Stimulated activated naive CD8-positive, alpha-beta T cell treated with anti-CD3 and anti-CD28 coated beads, Interleukin-15, amount 100 ng/mL, for 72 hours (primary cell): Measurements from ENCODE around the gene OR10H1.
A peak's percentile ranks its signal among the peaks of the same experiment; 100 is the strongest.
"Not testable (repeated sequence)": the region's sequence is repeated elsewhere in the genome, so short reads cannot be mapped to it uniquely, and the experiment has no call there.

Experiments used
- ATAC-seq: fragments of 150-1000 bp; cut with Tn5 transposase; 2 replicates; pipeline ENCODE4 v1.10.0; 2021; ENCODE audit warnings: mild to moderate bottlenecking, moderate library complexity
- DNase-seq, 2 donors: peaks; one replicate each; pipeline ENCODE4 v3.0.0; 2021 to 2022
- H3K27ac Mint-ChIP-seq, 2 donors: one replicate each; pipeline ENCODE4 v1.8.0; 2022; ENCODE audit warnings: mild to moderate bottlenecking in 2 of 2, mixed read lengths in 2 of 2, moderate library complexity in 2 of 2
- H3K27me3 Mint-ChIP-seq: one replicate; pipeline ENCODE4 v1.8.0; 2022; ENCODE audit warnings: mixed read lengths
- H3K4me1 Mint-ChIP-seq: one replicate; pipeline ENCODE4 v1.8.0; 2022; ENCODE audit warnings: mild to moderate bottlenecking, mixed read lengths
- H3K4me3 Mint-ChIP-seq, 2 donors: one replicate each; pipeline ENCODE4 v1.8.0; 2022; ENCODE audit warnings: mild to moderate bottlenecking in 2 of 2, mixed read lengths in 2 of 2, moderate library complexity in 1 of 2
- H3K9me3 Mint-ChIP-seq, 2 donors: one replicate each; pipeline ENCODE4 v1.8.0; 2022; ENCODE audit warnings: mixed read lengths in 2 of 2

The OR10H1 gene

GRCh38 chr19:15836330-15837220, 21.1 kb upstream of the OR10H1 start:
- peak overlapping the region; percentile 95 to 99 for H3K27ac Mint-ChIP-seq
- DNase-seq (peak; percentile 94 to 96), ATAC-seq (peak; percentile 96)
- H3K27me3 Mint-ChIP-seq = no peaks in the 10 kb centered on the region
- H3K9me3 Mint-ChIP-seq = no peaks in the 10 kb centered on the region
- peak overlapping the region; percentile 86 to 96 for H3K4me3 Mint-ChIP-seq
- H3K4me1 Mint-ChIP-seq = peaks cover 23% of the 10 kb centered on the region

- H3K4me1 Mint-ChIP-seq = peaks cover 23% of the 10 kb centered on the region
- peak; percentile 9 to 35 for DNase-seq
- ATAC-seq, H3K27me3 Mint-ChIP-seq, H3K9me3 Mint-ChIP-seq: not testable (repeated sequence)
- peak overlapping the region; percentile 86 to 96 for H3K4me3 Mint-ChIP-seq
- H3K27ac Mint-ChIP-seq = peak overlapping the region; percentile 95 to 99
These were observed 20.3 kb upstream of the OR10H1 start for GRCh38 chr19:15835565-15836329.

GRCh38 chr19:15834232-15834631, 18.8 kb upstream of the OR10H1 start:
- ATAC-seq, DNase-seq: not testable (repeated sequence)

GRCh38 chr19:15831626-15832025, 16.2 kb upstream of the OR10H1 start:
- H3K27me3 Mint-ChIP-seq = no peaks in the 10 kb centered on the region
- no peak for DNase-seq
- H3K4me3 Mint-ChIP-seq = no peak overlapping the region
- peaks cover 7% of the 10 kb centered on the region for H3K4me1 Mint-ChIP-seq
- no peaks in the 10 kb centered on the region for H3K9me3 Mint-ChIP-seq
- no peak for ATAC-seq
- no peak overlapping the region for H3K27ac Mint-ChIP-seq

More at GRCh38 chr19:15834232-15834631, 18.8 kb upstream of the OR10H1 start:
- H3K27ac Mint-ChIP-seq, H3K27me3 Mint-ChIP-seq, H3K9me3 Mint-ChIP-seq, H3K4me3 Mint-ChIP-seq: not testable (repeated sequence)
- H3K4me1 Mint-ChIP-seq = peaks cover 23% of the 10 kb centered on the region

GRCh38 chr19:15829786-15830185, 14.3 kb upstream of the OR10H1 start:
- Mint-ChIP-seq H3K27me3 (no peaks in the 10 kb centered on the region), H3K4me3 (no peak overlapping the region), H3K27ac (peak overlapping the region in 1 of 2 donors; percentile 21), H3K4me1 (no peaks in the 10 kb centered on the region), H3K9me3 (no peaks in the 10 kb centered on the region)
- no peak for DNase-seq
- no peak for ATAC-seq

GRCh38 chr19:15829306-15829698, 13.8 kb upstream of the OR10H1 start:
- no peak for ATAC-seq
- Mint-ChIP-seq H3K4me3 (no peak overlapping the region), H3K27ac (no peak overlapping the region), H3K9me3 (no peaks in the 10 kb centered on the region), H3K27me3 (no peaks in the 10 kb centered on the region), H3K4me1 (no peaks in the 10 kb centered on the region)
- no peak for DNase-seq

GRCh38 chr19:15828611-15829305, 13.3 kb upstream of the OR10H1 start:
- not testable (repeated sequence) for H3K4me1 Mint-ChIP-seq, H3K27ac Mint-ChIP-seq, DNase-seq, ATAC-seq, H3K9me3 Mint-ChIP-seq, H3K4me3 Mint-ChIP-seq, H3K27me3 Mint-ChIP-seq

- Mint-ChIP-seq H3K27me3 (no peaks in the 10 kb centered on the region), H3K4me1 (no peaks in the 10 kb centered on the region), H3K9me3 (no peaks in the 10 kb centered on the region), H3K4me3 (no peak overlapping the region), H3K27ac (no peak overlapping the region)
- no peak for ATAC-seq
- no peak for DNase-seq
These were observed 12.7 kb upstream of the OR10H1 start for GRCh38 chr19:15828121-15828610.

GRCh38 chr19:15825753-15826152, 10.3 kb upstream of the OR10H1 start:
- H3K27me3 Mint-ChIP-seq = no peaks in the 10 kb centered on the region
- no peak overlapping the region for H3K27ac Mint-ChIP-seq
- no peaks in the 10 kb centered on the region for H3K9me3 Mint-ChIP-seq
- DNase-seq (no peak), ATAC-seq (no peak)
- no peak overlapping the region for H3K4me3 Mint-ChIP-seq
- H3K4me1 Mint-ChIP-seq = no peaks in the 10 kb centered on the region

GRCh38 chr19:15820646-15821045, 5.2 kb upstream of the OR10H1 start:
- ATAC-seq = no peak
- no peak for DNase-seq
- H3K4me3 Mint-ChIP-seq = no peak overlapping the region
- H3K9me3 Mint-ChIP-seq = no peaks in the 10 kb centered on the region
- H3K27ac Mint-ChIP-seq = no peak overlapping the region
- H3K27me3 Mint-ChIP-seq = no peaks in the 10 kb centered on the region
- no peaks in the 10 kb centered on the region for H3K4me1 Mint-ChIP-seq

GRCh38 chr19:15813916-15814315, 1.5 kb downstream of the OR10H1 start:
- peaks cover 8% of the 10 kb centered on the region for H3K27me3 Mint-ChIP-seq
- H3K4me1 Mint-ChIP-seq = no peaks in the 10 kb centered on the region
- peak; percentile 28 for ATAC-seq
- DNase-seq = no peak
- H3K9me3 Mint-ChIP-seq = no peaks in the 10 kb centered on the region
- peak overlapping the region in 1 of 2 donors; percentile 37 for H3K27ac Mint-ChIP-seq
- H3K4me3 Mint-ChIP-seq = no peak overlapping the region

GRCh38 chr19:15812060-15812722, 3.3 kb downstream of the OR10H1 start:
- no peak overlapping the region for H3K27ac Mint-ChIP-seq
- ATAC-seq = no peak
- peaks cover 13% of the 10 kb centered on the region for H3K27me3 Mint-ChIP-seq
- peaks cover 0 to 3% of the 10 kb centered on the region in 2 donors for H3K9me3 Mint-ChIP-seq
- peak in 1 of 2 donors; percentile 11 for DNase-seq
- no peak overlapping the region for H3K4me3 Mint-ChIP-seq
- H3K4me1 Mint-ChIP-seq = no peaks in the 10 kb centered on the region

- no peak for DNase-seq
- ATAC-seq = no peak
- no peak overlapping the region for H3K4me3 Mint-ChIP-seq
- no peaks in the 10 kb centered on the region for H3K4me1 Mint-ChIP-seq
- no peak overlapping the region for H3K27ac Mint-ChIP-seq
- H3K9me3 Mint-ChIP-seq = peaks cover 0 to 7% of the 10 kb centered on the region in 2 donors
- peaks cover 17% of the 10 kb centered on the region for H3K27me3 Mint-ChIP-seq
These were observed 4.0 kb downstream of the OR10H1 start for GRCh38 chr19:15811476-15811875.

- Mint-ChIP-seq H3K4me1 (no peaks in the 10 kb centered on the region), H3K27me3 (peaks cover 17% of the 10 kb centered on the region), H3K27ac (peak overlapping the region in 1 of 2 donors; percentile 35), H3K4me3 (no peak overlapping the region), H3K9me3 (peaks cover 0 to 7% of the 10 kb centered on the region in 2 donors)
- no peak for ATAC-seq
- no peak for DNase-seq
These were observed 5.1 kb downstream of the OR10H1 start for GRCh38 chr19:15810335-15810734.

GRCh38 chr19:15794279-15794678, 21.2 kb downstream of the OR10H1 start:
- H3K27me3 Mint-ChIP-seq = peaks cover 16% of the 10 kb centered on the region
- H3K9me3 Mint-ChIP-seq, H3K4me1 Mint-ChIP-seq, H3K27ac Mint-ChIP-seq, H3K4me3 Mint-ChIP-seq, DNase-seq, ATAC-seq: not testable (repeated sequence)
